GM21723 (cell line): ENCODE results near the gene SPPL2C.

ENCODE experiments used
- ATAC-seq: cut with Tn5 transposase; IDR thresholded peaks from one replicate; pipeline ENCODE4 v1.9.1; 2021; ENCODE audit warnings: mild to moderate bottlenecking, moderate library complexity; ENCODE audit not compliant: unreplicated experiment

The SPPL2C gene

GRCh38 chr17:45828171-45828570 lies 16.5 kb upstream of the SPPL2C start:
- ATAC-seq = no peak

- ATAC-seq = no peak
Measured at GRCh38 chr17:45828582-45829133, 16.0 kb upstream of the SPPL2C start.

GRCh38 chr17:45833920-45834319 lies 10.8 kb upstream of the SPPL2C start:
- ATAC-seq = no peak

- ATAC-seq = no peak
Measured at GRCh38 chr17:45834471-45835396, 9.9 kb upstream of the SPPL2C start.

DNA sequence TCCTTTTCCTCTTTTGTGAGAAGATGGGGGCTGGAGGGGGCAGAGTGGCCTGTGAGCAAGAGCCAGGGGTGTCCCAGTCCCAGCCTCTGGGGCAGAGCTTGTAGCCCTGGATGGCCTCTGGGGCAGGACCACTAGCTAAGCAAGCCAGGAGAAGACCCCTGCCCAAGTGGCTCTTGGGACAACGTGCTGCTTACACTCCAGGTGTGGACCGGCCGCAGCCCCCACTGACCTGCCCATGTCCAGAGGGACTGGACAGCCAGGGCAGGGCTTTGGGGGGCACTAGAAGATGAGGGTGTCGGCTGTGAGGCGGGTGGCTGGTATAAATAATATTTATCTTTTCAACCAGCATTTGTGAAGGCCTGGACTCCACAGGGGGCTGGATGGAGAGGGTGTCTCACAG lies 9.2 kb upstream of the SPPL2C start:
- ATAC-seq = no peak

DNA sequence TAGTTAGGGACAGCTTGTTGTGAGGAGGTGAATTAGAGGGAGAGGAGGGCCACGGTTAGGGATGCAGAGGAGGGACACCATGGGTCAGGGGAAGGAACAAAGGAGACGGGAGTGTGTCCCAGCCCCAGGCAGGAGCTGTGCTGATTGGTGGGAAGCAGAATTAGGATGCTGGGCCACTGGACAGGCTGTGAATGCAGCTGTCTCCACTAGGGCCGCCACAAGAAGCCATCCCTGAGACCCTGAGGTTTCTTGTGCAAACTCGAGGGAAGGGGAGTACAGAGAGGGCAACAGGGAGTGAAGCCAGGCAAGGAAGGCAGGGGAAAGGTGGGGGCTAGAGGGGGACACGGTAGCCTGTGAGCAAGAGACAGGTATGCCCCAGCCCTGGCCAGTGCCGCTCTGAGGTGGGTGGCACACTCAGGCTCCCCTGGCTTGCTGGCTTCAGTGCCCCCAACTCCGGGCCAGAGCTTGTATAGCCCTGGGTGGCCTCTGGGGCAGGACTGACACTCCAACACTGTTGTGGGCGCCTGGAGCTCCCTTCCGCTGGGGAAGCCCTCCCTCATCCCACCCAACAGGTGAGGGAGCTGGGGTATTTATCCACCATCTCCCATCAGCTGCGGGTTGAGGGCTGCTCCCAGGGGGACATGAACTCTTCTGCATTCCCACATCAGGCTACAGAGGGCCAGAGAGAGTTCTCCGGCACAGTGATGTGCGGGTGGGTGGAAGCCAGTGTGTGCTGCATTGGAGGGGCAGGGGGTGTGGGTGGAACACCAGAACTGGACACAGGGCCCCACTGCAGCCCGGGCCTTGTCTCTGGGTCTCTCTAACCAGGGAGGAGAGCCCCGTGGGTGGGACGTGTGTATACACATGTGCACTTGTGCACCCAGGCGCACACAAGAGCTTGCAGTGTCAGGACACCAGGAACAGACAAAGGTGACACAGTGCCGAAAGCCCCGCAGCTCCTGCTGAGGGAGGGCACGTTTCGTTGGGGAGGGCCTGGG lies 8.3 kb upstream of the SPPL2C start:
- ATAC-seq = no peak

- no peak for ATAC-seq
Measured at GRCh38 chr17:45837187-45837586, 7.5 kb upstream of the SPPL2C start.

DNA sequence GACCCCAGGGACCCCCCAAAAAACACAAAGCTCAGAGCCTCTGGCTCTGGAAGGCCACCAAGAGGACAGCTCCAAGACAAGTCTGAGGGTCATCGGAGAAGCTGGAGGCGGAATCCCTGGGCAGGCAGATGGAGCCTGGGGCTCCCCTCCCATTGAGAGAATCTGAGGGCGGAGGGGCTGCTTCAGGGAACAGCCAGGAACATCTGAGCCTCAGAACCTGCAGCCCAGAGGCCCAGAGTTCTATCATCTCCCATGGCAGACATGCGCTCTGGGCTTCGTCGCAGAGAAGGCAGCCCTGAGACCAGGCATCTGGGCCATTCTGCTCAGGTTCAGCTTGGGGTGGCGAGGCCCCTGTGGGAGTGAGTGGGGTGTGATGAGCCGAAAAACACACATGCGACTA lies 7.1 kb upstream of the SPPL2C start:
- no peak for ATAC-seq

DNA sequence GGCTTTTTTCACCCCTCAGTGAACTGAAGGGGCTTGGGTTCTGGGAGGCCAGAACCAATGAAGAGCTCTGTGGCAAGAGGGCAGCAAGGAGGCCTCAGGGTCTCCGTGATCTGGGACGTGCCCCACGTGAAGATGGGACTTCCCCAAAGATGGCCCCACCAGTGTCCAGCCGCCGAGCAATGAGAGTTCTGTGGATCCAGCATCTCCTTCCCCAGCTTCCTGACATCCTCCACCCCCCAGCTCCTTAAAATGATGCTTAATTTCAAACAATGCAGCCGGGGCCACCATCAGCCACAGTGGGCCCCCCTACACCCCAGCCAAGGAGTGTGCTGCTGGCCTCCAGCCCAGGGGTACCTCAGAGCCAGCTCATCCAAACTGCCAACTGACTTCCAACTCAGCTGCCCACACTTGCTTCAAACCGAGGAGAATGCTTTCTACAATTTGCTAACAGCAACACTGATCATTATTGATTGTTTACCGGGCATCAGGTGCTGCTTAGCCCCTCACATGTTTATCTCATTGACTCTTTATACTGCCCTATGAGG lies 5.9 kb upstream of the SPPL2C start:
- ATAC-seq = no peak

DNA sequence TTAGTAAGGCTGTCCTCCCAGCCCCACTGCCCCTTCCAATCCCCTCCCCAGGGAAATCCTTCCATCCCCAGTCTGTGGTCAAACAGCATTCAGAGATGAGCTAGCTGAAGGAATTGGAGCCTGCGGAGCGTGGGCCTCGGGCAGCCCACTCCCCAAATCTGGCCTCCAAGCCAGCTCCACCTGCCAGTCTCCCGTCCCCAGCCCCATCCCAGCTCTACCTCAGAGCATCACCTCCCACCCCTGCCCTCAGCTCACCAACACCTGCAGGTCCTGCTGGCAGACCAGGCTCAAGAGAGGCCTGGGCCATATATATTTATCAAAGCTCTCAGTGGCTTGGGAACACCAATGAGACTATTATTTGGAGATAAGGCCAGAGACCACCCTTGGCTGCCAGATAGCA lies 5.2 kb upstream of the SPPL2C start:
- no peak for ATAC-seq

DNA sequence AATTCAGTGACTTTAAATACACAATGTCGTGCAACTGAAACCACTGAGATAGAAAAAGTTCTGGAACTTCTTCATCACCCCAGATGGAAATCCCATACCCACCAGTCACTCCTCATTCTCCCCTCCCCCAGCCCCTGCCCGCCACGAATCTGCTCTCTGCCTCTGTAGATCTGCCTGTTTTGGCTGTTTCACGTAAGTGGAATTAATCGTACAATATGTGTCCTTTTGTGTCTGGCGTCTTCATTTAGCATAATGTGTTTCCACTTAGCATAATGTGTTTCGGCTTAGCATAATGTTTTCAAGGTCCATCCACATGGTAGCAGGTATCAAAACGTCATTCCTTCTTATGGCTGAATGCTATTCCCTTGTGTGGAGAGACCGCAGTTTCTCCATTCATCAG lies 3.5 kb upstream of the SPPL2C start:
- no peak for ATAC-seq

GRCh38 chr17:45841883-45842525 lies 2.7 kb upstream of the SPPL2C start:
- no peak for ATAC-seq

GRCh38 chr17:45843722-45844121 lies 959 bp upstream of the SPPL2C start:
- ATAC-seq = no peak

- no peak for ATAC-seq
Measured at GRCh38 chr17:45845376-45846185, 900 bp downstream of the SPPL2C start.

- ATAC-seq = no peak
Measured at GRCh38 chr17:45846223-45846622, 1.5 kb downstream of the SPPL2C start.

- no peak for ATAC-seq
Measured at GRCh38 chr17:45846646-45847045, 2.0 kb downstream of the SPPL2C start.

DNA sequence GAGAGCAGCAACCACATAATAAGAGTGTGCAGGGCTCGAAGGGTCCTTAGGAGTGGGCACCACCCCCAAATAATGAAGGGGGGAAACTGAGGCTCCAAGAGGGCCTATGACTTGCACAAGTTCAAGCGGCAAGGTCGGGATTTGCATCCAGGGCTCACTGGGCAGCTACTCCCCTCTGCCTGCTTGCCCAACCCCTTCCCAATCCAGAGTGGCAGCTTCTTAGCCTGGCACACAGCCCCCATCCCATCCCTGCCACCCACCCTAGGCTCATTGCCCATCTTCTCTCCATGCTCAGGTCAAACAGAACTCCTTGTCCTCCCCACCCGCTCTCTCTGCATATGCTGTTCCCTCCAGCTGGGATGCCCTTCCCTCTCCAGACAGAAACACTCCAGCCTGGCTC lies 2.4 kb downstream of the SPPL2C start:
- ATAC-seq = no peak

DNA sequence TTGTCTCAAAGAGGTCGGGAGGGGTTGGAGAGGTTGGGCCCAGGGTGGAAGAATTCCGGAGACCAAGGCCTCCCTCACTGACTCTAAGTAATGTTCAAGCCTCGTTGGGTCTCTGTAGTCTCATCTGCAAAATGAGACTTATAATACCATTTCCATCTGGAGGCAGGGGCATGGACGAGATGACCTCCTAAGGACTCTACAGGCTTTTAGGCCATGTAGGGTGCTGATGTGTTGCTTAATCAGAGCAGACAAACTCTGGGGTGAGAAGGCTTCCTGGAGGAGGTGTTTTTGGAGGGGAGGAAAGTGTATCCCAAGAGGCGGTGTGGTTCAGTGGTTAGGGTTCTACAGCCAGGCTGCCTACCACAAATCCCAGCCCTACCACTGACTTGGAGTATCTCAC lies 3.1 kb downstream of the SPPL2C start:
- no peak for ATAC-seq

- no peak for ATAC-seq
Measured at GRCh38 chr17:45848405-45848804, 3.7 kb downstream of the SPPL2C start.
